DMS 273 (cell line): Measurements from ENCODE around the gene SHLD1.

Experiments
- DNase-seq: peaks from one replicate; lab custom pipeline; 2025; ENCODE audit not compliant: unreplicated experiment; lab: John Stamatoyannopoulos, UW

The SHLD1 gene

DNA sequence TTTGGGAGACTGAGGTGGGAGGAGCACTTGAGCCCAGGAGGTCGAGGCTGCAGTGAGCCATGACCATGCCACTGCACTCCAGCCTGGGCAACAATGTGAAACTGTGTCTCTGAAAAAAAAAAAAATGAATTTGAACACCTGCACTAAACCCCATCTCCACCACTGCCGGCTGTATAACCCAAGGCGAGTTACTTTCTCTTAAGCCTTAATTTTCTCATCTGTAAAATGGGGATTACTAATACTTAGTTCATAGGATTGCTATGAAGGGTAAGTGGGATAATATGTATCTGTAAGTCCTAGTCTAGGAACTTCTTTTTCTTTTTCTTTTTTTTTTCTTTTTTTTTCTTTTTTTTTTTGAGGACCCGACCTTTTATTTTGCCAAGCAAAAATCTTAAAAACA, 61.5 kb downstream of the SHLD1 start:
- no peak for DNase-seq

DNA sequence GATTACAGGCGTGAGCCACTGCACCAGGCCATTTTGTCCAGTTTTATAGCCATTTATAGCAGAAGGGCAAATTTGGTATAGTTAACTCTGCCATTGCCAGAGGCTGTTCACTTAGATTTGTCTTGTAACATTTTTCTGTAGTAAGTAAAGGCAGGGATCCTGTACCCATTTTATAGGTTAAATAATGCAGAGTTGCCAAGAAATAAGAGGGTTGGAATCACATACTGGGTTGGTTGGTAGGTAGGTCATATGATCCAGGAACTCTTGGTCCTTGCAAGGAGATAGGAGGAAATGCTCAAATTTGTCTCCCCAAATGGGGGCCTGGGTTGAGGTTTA, 68.1 kb downstream of the SHLD1 start:
- no peak for DNase-seq

DNA sequence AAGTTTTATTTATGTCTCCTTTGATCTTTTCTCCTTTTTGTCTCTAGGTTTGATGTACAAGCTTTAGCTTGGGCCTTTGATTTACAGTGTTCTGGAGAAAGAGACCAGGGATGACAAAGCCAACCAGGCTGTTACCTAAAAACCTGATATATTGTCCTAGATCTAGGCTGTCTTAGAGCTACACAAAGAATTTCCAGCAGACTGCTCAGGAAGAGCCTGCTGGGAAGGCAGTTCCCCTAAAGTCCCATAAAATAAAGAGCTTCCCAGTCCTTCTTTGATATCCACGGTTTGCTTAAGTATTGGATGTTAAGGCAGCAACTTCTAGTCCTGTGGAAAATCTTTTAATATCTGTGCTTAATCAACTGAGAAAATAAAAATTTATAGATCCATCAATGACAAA, 70.5 kb downstream of the SHLD1 start:
- no peak for DNase-seq

DNA sequence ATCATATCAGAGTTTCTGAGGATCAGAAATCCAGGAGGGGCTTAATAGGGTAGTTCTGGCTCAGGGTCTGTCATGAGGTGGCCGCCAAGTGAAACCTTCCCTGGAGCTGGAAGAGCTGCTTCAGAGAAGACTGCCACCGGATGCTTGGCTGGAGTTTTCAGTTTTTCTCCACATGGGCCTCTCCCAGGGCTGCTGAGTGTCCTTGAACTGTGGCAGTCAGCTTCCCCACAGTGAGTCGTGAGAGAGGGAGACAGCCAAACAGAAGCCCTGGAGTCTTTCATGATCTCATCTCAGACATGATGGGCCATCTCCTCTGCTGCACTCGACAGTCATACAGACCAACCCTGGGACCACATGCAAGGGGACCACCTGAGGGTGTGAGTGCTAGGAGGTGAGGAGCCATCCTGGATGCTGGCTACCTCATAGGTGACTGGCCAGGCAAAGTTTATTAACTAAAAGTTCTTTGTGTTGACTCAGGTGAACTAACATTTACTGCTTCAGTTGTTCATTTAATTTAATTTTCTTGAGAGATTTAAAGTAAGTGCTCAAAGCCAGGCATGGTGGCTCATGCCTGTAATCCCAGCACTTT, 71.5 kb downstream of the SHLD1 start:
- no peak for DNase-seq

DNA sequence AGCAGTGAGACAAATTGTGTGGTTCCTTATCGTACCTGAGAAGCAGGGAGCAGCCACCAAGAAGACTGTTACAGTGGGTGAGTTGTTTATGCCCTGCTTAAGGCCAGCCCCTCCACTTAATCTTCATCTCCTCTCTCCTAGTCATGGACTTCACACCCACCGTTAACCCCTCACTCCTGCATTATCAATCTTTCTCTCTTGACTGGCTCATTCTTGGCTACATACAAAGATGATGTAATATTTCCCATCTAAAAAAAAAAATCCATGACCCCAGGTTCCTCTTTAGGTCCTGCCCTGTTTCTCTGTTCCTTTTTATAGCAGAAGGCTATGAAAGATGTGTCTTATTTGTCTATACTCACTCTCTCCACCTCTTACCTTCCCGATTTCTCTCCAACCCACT, 72.4 kb downstream of the SHLD1 start:
- no peak for DNase-seq

DNA sequence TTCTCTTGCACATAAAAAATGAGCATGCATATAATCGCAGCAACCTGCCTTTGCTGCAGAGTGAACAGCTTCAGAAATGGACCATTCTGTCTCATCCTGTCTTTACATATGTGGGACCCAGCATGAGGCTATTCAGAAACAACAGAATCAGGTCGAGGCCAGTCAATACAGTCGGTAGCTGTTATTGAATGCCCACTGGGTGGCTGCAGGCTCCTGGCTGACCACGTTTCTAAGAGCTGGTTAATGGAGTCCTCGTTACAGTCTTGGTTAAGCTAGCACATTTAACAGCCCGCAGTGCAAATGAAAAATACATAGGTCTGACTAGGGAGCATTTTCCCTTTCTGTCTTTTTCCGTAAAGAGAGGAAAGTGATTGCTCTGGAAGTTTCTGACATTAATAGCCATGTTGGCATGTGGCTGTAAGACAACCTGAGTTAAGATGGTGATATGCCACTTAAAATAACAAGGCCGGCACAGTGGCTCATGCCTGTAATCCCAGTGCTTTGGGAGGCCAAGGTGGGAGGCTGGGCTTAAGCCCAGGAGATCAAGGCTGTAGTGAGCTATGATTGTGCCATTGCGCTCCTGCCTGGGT, 75.0 kb downstream of the SHLD1 start:
- DNase-seq: no peak

DNA sequence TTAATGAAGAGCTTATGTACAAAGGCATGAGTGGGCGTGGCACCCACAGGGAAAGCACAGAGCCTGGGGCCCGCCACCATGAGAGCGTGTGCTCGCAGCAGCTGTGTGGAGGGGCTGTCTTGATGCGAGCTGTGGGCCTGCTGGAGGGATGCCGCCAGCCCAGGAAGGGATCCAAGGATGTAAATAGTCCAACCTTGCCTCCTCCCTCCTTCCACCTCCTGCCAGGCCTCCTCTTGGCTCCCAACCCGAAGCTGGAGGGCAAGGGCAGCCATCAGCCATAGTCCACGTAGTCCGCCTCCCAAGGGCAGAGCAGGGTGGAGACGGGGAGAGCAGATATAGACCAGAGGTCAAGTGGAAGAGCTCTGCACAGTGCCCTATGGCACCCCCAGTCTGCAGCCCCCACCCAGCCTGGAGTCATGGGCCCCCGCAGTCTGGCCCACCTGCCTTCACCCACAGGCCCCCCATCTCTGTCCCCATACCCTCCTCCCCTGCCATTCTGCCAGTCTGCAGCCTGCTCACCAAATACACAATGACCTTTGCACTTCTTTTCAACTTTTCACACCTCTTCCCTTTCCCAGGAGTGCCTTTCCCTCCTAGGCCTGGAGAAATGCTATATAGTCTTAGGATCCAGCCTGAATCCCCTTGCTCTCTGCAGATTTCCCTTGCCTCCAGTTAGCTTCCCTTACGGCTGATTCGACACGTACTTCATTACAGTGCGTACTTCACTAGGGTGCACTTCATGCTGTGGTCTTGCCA, 77.1 kb downstream of the SHLD1 start:
- DNase-seq: no peak

DNA sequence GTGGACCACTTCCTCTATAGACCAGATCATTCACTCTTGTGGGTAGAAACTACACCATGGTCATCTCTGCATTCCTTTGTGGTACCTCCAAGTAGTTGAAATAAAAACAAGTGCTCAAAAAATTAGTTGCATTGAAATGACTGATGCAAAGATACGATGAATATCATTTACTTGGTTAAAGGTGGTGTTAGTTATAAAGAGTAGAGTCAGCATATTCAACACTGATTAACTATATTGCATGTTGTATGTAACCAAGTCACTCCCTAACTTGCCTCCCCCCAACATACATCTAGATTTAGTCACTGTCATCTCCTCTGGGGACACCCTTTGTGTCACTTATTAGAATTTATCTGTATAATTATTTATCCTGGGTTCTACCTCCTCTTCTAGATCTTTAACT, 77.7 kb downstream of the SHLD1 start:
- DNase-seq: no peak

DNA sequence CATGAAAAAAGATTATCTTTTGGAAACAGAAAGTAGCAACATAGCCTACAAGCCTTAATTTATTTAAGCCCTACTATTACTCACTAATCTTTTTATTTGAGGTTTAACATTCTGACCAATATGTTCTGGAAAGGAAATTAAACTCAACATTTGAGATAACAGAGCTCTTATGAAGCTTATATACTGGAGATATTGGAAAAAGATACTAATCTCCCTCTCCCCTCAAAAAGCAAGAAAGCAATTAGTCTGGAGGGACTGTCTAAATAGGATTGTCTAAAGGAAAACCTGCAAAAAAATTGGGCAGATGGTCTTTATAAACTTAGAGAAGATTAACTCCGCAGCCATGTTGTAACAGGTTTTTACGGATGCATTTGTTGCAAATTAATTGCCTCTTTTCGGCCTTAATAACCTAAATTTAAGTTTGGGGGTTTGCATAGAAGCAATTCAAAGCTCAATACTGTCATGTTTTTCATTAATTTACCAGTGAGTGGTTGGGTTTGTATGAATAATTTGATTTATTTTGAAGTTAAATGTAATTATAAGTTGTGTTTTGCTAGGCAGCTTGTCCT, 79.1 kb downstream of the SHLD1 start:
- DNase-seq: peak; percentile 64

DNA sequence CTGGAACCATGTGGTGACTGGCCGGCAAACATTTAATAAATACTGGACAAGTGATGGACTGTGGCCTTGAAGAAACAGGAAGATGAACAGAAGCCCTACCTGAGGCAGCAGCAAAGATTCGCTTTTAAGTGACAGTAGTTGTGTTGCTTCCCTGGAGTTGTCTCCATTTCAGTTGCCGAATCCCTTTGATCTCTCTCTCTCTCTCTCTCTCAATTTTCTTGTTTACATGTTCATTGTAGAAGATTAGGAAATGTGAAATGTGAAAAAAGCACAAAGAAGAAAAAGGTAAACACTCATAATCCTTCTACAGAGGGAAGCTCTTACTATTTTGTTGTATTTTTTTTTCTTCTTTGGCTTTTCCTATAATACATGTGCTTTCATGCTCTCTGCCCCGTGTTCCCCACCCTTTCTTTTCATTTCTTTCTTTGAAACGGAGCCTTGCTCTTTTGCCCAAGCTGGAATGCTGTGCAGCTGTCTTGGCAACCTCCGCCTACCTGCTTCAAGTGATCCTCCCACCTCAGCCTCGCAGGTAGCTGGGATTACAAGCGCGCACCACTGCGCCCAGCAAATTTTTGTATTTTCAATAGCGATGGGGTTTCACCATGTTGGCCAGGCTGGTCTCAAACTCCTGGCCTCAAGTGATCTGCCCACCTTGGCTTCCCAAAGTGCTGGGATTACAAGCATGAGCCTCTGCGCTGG, 81.5 kb downstream of the SHLD1 start:
- no peak for DNase-seq

DNA sequence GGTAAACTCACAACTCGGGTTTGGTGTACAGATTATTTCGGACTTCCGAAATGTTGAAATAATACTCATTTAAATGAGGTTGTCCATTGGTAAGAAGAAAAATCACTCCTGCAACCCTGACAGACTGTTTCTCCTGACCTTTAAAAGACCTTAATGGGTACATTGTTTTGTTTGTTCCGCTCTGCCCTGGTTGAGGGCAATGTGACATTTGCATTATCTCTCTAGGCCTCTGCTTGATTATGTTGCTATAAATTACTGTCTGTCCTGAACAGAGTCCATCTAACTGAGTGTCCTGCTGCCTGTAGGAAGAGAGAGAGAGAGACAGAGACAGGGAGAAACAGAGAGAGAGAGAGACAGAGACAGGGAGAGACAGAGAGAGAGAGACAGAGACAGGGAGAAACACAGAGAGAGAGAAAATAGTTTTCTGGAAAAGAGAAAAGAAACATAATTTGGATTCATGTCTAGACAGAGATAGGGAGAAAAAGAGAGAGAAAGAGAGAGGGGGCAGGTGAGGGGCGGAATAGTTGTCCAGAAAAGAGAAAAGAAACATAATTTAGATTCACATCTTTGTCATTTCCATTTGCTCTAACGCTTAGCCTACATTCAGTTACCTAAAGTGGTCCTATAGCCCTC, 83.2 kb downstream of the SHLD1 start:
- DNase-seq: no peak

DNA sequence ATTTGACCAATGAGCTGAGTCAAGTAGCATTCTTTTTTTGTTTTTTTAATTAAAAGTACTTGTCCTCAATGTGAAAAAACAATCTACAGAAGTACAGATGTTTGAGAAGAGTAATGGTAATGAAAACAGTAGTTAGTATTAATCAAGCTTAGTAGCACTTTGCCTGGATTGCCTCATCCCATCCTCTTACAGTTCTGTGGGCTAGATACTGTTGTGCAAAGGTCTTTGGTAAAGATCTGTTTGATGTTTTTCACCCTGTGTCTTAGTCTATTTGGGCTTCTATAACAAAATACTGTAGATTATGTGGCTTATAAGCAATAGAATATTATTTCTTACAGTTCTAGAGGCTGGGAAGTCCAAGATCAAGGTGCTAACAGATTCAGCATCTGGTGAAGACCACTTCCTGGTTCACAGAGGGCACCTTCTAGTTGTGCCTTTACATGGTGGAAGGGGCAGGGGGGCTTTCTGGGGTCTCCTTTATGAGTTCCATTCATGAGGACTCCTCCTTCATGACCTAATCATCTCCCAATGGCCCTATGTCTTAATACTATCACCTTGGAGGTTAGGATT, 84.3 kb downstream of the SHLD1 start:
- no peak for DNase-seq

DNA sequence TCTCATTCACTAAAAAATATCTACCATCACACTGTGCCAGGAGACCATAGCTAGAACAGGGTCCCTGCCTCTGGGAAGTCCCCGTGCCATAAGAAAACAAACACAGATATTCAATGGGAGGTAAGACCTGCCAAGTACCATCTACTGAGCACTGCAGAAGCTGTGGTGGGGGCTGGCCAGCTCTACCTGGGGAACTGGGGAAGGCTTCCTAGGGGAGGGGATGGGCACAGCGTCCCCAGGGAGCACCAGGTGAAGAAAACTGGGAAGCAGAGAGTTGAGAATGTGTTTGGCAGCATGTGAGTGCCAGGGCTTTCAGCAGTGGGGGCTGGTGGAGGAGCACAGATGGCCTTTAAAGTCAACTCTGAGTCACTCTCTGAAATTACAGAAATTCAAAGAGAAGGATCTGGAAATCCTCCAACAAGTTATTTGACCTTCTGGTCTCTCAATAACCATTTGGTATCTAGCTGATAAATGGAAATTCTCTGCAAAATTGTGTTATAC, 85.2 kb downstream of the SHLD1 start:
- peak; percentile 94 for DNase-seq

DNA sequence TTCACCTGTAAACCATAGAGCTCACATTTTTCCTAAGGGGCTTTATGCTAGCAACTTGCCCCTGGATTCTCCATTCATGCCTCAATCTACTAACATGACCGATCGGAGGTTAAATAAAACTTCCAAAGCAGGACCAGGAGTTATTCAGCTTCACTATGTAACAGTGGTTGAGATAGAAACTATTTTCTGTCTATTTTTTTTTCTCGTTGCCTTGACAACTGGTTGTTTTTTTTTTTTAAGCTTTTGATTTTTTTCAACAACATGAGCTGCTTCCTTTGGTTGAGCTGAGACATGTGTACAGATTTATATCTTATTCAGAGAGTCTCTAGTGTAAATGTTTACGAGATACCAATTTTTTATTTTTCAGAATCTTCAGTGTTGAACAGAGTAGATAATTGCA, 85.7 kb downstream of the SHLD1 start:
- peak; percentile 86 for DNase-seq

DNA sequence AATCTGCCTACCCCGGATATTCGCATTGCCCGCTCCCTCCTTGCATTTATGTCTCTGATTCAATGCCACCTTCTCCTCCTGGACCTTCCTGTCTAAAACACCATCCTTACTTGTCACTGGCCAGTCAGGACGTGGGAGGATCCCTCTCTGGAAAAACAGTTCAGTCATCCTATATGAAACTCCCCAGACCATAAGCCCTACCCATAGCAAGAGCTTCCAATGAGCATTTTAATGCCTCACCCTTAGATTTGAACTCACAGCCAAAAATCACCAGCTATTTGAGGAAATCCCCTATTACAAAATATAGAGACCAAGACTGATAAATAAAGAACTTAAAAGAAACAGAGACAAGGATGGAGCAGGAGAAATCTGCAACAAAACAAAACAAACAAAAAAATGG, 86.4 kb downstream of the SHLD1 start:
- DNase-seq: peak; percentile 30

DNA sequence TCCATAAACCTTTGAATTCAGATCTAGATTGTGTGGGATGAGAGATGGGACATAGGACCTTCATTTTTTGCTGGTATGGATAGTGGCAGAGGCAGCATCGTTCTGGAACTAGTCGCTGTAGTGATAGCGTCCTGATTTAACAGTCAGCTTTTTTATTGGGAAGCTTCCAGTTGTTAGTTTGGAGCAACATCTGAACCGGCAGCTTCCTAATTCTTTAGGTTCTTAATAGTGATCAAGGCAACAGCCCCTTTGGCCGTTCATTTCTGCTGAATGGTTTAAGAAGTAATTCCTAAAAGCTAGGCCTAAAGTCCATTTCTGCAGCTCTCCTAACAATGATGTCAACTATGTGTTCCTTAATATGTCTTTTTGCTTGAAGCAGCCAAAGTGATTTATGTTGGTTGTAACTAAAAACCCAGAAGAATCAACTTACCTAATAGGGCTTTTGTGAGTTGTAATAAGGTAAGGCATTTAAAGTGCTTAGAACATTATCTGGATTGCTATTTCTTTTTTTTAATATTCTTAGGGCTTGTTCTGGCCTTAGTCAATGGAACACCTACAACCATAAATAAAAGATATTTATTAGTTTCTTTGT, 90.3 kb downstream of the SHLD1 start:
- DNase-seq: no peak

DNA sequence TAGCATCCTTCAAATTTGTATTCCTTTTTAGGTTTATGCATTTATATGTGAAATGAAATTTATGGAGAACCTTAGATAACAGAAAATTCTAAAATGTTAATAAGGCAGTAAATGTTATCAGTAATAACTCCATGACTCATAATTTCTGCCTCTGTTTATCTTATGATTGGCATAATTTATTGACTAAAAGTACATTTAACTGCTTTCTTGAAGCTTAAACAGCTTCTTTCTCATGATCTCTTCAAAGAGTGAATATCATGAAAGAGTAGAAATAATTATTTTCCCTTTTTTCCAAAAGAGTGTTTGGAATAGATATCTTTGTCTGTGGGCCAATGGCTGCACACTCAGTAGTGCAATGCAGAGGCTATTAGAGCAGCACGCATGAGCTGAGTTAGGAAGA, 91.3 kb downstream of the SHLD1 start:
- DNase-seq: no peak

DNA sequence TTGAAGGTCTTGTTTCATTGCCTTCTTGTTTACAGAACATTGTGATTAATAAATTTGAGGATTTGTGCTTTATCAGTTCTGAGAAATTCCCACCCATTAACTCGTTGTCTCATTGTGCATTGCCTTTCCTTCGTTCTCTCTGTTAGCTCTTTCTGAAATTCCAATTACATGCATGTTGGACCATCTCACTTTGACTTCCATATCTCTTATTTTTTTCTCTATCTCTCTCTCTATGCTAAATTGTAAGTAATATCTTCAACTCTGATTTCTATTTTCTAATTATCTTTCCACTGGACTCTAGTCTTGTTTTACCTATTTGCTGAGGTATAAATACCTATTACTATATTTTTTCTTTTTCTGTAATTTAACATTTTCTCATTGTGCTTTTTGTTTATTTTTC, 92.3 kb downstream of the SHLD1 start:
- no peak for DNase-seq

DNA sequence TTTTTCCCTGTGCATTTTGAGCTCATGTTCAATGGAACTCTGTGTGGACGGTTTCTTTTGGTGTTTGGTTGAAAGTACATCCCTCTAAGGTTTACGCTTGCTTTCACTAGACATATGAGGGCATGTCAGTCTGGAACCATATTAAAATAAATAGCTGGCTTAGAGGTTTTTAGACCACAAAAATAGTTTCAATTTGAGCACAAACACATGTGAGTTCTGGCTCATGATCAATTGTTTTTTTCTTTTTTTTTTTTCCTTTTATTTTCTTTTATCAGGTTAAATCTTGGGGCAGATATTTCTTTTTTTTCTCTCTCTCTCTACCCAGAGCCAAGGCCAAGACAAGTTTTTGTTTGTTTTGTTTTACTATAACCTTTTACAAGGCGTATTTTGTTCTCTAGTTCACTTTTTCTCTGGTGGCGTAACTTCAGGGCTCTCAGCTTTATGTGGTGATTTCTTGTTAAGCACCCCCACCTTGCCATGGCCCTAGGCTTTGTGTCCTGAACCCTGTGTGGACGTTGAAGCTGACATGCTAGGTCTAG, 92.9 kb downstream of the SHLD1 start:
- DNase-seq: no peak

DNA sequence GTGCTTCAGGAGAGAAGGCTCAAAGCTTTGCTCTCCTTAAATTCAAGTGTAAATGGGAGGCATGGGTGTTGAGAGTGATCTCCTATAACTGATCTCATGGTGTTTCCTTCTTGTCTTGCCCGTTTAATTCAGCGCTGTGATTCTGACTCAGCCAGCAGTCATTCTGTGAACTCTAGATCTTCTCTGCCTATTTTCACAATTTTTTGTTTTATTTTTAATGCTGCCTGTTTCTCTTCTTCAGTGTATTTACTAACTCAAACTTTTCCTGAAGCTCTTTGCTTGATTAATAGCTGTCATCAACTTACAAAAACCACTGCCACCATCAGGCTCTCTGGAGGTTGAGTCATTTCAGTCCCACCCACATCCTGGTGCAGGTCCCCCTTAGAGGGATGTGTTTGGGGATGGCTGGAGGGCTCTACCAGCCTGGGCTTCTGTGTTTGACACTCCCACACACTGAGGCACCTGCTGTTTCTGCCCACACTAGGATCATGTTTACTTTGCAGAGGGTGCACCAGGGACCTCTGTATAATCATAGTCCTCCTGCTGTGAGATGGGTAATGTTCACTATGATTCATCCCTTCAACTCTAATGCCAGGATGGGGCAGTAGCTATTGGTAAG, 94.0 kb downstream of the SHLD1 start:
- DNase-seq: peak; percentile 83
